GM12801 (cell line): Measurements from ENCODE around the gene AK8.

Experiments used
- CTCF ChIP-seq: IDR thresholded peaks from one replicate; pipeline ENCODE4 v1.5.1; 2011; ENCODE audit warnings: control low read depth; ENCODE audit not compliant: insufficient read length; ENCODE audit errors: extremely low read depth

The AK8 gene

GRCh38 chr9:132748450-132748849, 129.6 kb downstream of the AK8 start:
- no peak for TF ChIP-seq CTCF

GRCh38 chr9:132745756-132746709, 132.1 kb downstream of the AK8 start:
- no peak for TF ChIP-seq CTCF

- TF ChIP-seq CTCF = no peak
Measured at GRCh38 chr9:132744881-132745755, 133.0 kb downstream of the AK8 start.

GRCh38 chr9:132743931-132744479, 134.1 kb downstream of the AK8 start:
- no peak for TF ChIP-seq CTCF

GRCh38 chr9:132742821-132743311, 135.2 kb downstream of the AK8 start:
- no peak for TF ChIP-seq CTCF

GRCh38 chr9:132740526-132741309, 137.4 kb downstream of the AK8 start:
- TF ChIP-seq CTCF = no peak
